Kidney epithelial cell (primary cell): ENCODE measurements around the gene RPEL1. TPM values are rescaled to one million over a fixed set of nuclear protein-coding genes. Genes with fewer than 3 reads are reported as not detected.
A peak's percentile ranks its signal among the peaks of the same experiment; 100 is the strongest.
"Not testable (repeated sequence)": the region's sequence is repeated elsewhere in the genome, so short reads cannot be mapped to it uniquely, and the experiment has no call there.

Experiments
- DNase-seq: peaks from one replicate; pipeline ENCODE4 v3.0.0-alpha.2; 2010; ENCODE audit warnings: low read depth
- H3K27me3 ChIP-seq: 2 replicates; pipeline ENCODE4 v1.6.0; 2011; ENCODE audit warnings: low read length; ENCODE audit not compliant: control insufficient read depth, insufficient read depth
- H3K36me3 ChIP-seq: 2 replicates; pipeline ENCODE4 v1.5.1; 2011; ENCODE audit warnings: low read length; ENCODE audit not compliant: control insufficient read depth, insufficient read depth
- H3K4me3 ChIP-seq: 2 replicates; pipeline ENCODE4 v1.5.1; 2011; ENCODE audit warnings: low read depth, mild to moderate bottlenecking, control low read depth, low read length
- total RNA-seq: library from RNA; depleted of rRNA; stranded (reverse); fragments of >200 nt; gene quantifications from 2 replicates; pipeline ENCODE4 v1.2.3, GENCODE V29; 2015
- TF ChIP-seq, protein P1 (sequence below): IDR thresholded peaks from 2 replicates; pipeline ENCODE4 v1.5.1; 2011; ENCODE audit warnings: mild to moderate bottlenecking, moderate library complexity, low read length, control low read depth, inconsistent platforms; ENCODE audit not compliant: insufficient read depth, poor library complexity, severe bottlenecking

RPEL1 gene
- total RNA-seq, 1 donor from 2014 or later = 0.04 TPM

DNA sequence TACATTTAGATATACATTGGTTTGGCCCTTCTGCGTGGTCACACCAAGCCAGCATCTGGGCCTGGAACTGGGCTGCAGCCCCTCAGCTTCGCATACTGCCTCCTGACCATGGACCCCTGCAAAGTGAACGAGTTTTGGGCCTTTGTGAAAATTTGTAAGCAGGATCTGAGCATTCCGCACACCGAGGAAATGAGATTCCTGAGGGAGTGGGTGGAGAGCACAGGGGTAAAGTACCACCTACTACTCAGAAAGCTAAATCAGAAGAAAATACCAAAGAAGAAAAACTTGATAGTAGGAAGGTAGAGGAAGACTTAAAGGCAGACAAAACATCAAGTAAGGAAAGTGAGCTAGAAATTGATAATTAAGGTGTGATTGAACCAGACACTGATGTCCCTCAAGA lies 30.1 kb upstream of the RPEL1 start:
- no peak for DNase-seq
- Histone ChIP-seq H3K4me3 (no peak overlapping the region), H3K27me3 (no peaks in the 10 kb centered on the region), H3K36me3 (no peaks in the 10 kb centered on the region)
- TF ChIP-seq, protein P1, sequence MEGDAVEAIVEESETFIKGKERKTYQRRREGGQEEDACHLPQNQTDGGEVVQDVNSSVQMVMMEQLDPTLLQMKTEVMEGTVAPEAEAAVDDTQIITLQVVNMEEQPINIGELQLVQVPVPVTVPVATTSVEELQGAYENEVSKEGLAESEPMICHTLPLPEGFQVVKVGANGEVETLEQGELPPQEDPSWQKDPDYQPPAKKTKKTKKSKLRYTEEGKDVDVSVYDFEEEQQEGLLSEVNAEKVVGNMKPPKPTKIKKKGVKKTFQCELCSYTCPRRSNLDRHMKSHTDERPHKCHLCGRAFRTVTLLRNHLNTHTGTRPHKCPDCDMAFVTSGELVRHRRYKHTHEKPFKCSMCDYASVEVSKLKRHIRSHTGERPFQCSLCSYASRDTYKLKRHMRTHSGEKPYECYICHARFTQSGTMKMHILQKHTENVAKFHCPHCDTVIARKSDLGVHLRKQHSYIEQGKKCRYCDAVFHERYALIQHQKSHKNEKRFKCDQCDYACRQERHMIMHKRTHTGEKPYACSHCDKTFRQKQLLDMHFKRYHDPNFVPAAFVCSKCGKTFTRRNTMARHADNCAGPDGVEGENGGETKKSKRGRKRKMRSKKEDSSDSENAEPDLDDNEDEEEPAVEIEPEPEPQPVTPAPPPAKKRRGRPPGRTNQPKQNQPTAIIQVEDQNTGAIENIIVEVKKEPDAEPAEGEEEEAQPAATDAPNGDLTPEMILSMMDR = no peak

DNA sequence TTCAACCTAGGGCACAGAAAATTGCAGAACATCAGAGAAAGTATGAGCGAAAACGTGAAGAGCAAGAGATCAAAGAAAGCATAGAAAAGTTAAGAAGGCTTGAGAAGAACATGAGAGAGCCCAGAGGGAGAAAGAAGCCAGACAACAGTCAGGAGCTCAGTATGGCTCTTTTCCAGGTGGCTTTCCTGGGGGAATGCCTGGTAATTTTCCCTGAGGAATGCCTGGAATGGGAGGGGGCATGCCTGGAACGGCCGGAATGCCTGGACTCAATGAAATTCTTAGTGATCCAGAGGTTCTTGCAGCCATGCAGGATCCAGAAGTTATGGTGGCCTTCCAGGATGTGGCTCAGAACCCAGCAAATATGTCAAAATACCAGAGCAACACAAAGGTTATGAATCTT lies 29.3 kb upstream of the RPEL1 start:
- not testable (repeated sequence) for H3K36me3 ChIP-seq, H3K4me3 ChIP-seq, H3K27me3 ChIP-seq, DNase-seq

DNA sequence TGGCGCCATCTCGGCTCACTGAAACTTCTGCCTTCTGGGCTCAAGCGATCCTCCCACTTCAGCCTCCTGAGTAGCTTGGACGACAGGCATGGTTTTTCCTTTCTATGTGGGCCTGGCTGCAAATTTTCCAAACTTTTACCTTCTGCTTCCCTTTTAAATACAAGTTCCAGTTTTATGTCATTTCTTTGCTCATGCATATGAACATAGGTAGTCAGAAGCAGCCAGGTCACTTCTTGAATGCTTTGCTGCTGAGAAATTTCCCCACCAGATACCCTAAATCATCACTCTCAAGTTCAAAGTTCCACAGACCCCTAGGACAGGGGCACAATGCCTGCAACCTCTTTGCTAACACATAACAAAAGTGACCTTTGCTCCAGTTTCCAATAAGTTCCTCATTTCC lies 21.6 kb upstream of the RPEL1 start:
- no peaks in the 10 kb centered on the region for H3K36me3 ChIP-seq
- H3K27me3 ChIP-seq = no peaks in the 10 kb centered on the region
- TF ChIP-seq, protein P1 = no peak
- no peak for DNase-seq
- no peak overlapping the region for H3K4me3 ChIP-seq

DNA sequence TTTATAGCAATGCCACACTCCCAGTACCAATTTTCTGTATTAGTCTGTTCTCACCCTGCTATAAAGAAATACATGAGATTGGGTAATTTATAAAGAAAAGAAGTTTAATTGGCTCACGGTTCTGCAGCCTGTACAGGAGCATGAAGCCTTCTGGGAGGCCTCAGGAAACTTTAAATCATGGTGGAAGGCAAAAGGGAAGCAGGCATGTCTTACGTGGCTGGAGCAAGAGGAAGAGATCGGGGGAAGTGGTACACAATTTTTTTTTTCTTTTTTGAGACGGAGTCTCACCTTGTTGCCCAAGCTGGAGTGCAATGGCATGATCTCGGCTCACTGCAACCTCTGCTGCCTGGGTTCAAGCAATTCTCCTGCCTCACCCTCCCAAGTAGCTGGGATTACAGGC lies 21.0 kb upstream of the RPEL1 start:
- not testable (repeated sequence) for H3K27me3 ChIP-seq, H3K4me3 ChIP-seq, H3K36me3 ChIP-seq, DNase-seq

DNA sequence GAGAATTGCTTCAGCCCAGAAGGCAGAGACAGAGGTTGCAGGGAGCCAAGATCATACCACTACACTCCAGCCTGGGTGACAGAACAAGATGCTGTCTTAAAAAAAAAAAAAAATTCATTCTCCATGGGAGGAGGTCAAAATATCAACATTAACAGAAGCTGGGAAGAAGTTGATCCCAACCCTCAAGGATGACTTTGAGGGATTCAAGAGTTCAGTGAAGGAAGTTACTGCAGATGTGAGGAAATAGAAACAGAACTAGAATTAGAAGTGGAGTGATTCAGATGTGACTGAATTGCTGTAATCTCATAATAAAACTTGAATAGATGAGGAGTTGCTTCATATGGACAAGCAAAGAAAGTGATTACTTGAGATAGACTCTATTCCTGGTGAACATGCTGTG lies 19.7 kb upstream of the RPEL1 start:
- no peaks in the 10 kb centered on the region for H3K27me3 ChIP-seq
- DNase-seq = no peak
- H3K4me3 ChIP-seq = no peak overlapping the region
- no peaks in the 10 kb centered on the region for H3K36me3 ChIP-seq
- TF ChIP-seq, protein P1 = no peak

DNA sequence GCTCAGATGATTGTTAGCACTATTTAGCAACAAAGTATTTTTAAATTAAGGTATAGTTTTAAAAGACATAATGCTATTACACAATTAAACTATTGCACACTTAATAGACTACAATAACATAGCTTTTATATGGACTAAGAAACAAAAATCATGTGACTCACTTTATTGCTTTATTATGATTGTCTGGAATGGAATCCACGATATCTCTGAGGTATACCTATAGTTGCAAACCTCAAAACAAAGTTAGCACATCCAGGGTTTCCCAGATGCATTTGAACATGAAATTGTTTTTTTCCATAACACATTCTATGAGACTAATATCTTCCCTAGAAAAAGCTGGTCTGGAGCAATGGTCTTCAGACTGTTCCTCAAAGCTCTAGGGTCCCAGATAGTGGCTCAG lies 18.3 kb upstream of the RPEL1 start:
- TF ChIP-seq, protein P1 = no peak
- no peak for DNase-seq
- H3K27me3 ChIP-seq = no peaks in the 10 kb centered on the region
- H3K36me3 ChIP-seq = no peaks in the 10 kb centered on the region
- H3K4me3 ChIP-seq = no peak overlapping the region

DNA sequence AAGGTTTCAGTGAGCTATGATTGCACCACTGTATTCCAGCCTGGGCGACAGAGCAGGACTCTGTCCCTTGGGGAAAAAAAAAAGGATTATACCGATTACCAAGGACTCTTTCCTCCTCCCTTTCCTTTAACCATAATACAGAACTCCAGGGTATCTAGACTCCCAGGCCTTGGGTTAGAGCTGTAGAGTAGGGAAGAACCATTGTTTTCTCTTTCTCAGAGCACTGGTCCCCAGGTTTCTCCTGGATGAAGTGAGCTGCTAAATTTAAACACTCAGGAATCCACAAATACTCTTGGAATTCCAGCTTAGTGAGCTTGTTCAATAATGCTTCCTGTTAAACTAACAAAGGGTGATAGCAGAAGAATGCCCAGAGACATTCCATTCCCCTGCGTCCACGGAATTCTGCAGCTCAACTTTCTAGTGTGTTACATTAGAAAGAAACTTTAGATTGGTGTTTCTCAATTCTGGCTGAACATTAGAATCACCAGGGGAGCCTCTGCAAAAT lies 14.6 kb upstream of the RPEL1 start:
- H3K27me3 ChIP-seq = no peaks in the 10 kb centered on the region
- TF ChIP-seq, protein P1 = no peak
- H3K4me3 ChIP-seq = no peak overlapping the region
- no peaks in the 10 kb centered on the region for H3K36me3 ChIP-seq
- peak; percentile 91 for DNase-seq
